GM18526 (cell line): ENCODE results near the gene MICAL3.

Experiments used
- POLR2A ChIP-seq: IDR thresholded peaks from 3 replicates; pipeline ENCODE4 v1.6.1; 2011; ENCODE audit not compliant: insufficient read length; ENCODE audit errors: extremely low read depth

MICAL3 gene

GRCh38 chr22:17884893-17885292 is 139.5 kb downstream of the MICAL3 start:
- TF ChIP-seq POLR2A: no peak

GRCh38 chr22:17884084-17884483 is 140.3 kb downstream of the MICAL3 start:
- no peak for TF ChIP-seq POLR2A

GRCh38 chr22:17883356-17883755 is 141.0 kb downstream of the MICAL3 start:
- TF ChIP-seq POLR2A: no peak

- TF ChIP-seq POLR2A: no peak
Observed at GRCh38 chr22:17882727-17883126, 141.6 kb downstream of the MICAL3 start.

- TF ChIP-seq POLR2A: no peak
Observed at GRCh38 chr22:17882162-17882561, 142.2 kb downstream of the MICAL3 start.

DNA sequence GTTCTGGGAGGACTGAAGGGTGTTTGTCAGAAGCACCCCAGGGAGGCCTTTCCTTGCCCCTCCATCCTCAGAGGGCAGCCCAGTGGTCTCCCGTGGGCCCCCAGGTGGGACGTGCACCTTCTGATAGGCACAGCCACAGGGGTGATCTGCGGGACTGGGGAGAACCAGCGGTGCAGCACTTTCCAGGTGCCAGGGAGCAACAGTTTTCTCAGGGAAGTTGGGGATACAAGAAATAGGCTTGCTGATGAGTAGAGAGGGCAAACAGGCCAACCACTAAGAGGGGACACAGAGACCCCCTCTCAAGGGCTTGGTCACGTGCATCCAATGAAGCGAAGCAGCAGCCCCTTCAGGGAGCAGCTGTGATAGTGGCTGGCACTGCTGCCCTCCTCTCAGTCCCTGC is 143.0 kb downstream of the MICAL3 start:
- no peak for TF ChIP-seq POLR2A

DNA sequence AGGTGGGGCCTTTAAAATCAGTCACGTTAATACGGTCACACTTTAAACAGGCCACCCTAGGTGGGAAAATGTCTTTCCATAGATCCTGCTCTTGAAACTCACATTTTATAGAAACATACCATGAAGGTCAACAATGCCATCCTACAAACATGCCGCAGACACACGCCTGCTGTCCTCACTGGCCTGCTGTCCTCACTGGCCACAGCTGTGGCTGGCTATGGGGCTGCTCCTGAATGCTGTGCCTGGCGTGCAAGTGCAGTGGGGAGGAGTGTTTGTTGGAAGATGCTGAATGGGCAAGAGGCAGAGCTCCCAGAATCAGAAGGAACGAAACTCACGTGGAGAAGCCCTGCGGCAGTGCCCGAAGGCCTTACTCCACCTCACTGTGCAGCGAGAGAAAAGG is 143.9 kb downstream of the MICAL3 start:
- TF ChIP-seq POLR2A: no peak

DNA sequence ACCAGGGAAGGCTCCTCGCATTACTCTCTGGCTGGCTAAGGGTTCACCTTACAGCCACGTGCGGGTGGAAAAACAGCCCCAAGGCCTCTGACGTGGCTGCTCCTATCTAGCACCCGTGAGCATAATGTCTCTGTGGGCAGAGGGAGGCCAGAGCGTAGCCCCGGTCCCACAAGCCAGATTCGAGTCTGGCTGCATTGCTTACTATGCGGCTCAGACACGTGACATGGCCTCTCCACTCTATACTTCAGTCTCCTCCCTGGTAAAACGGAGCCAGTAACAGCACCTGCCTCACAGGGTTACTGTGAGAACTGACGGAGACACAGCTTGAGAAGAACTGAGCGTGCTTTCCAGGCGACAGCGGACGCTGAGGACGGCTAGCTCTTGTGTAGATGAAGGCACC is 144.3 kb downstream of the MICAL3 start:
- no peak for TF ChIP-seq POLR2A

GRCh38 chr22:17878941-17879340 is 145.4 kb downstream of the MICAL3 start:
- no peak for TF ChIP-seq POLR2A

DNA sequence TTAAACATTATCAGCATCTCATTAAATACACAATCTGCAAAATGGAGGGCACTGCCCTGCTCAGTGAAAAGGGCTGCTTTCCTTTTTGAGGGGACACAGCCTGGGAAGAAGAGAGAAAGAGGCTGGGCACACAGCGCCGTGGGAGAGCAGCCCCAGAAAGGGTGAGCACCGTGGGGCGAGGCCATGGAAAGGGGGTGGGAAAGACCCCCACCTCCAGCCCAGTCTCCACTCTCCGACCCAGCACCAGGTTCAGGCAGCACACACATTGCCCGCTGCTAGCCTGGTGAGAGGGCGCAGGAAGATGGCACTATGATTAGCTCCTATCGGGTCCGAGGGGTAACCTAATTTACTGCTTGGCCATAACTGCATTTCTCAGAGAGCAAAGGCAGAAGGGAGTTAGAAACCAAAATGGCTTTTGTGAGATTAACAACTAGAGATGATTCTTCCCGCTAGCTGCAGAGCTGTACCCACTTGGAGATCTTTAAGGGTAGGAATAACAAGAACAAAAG is 146.1 kb downstream of the MICAL3 start:
- no peak for TF ChIP-seq POLR2A

- no peak for TF ChIP-seq POLR2A
Observed at GRCh38 chr22:17876306-17876831, 148.0 kb downstream of the MICAL3 start.

DNA sequence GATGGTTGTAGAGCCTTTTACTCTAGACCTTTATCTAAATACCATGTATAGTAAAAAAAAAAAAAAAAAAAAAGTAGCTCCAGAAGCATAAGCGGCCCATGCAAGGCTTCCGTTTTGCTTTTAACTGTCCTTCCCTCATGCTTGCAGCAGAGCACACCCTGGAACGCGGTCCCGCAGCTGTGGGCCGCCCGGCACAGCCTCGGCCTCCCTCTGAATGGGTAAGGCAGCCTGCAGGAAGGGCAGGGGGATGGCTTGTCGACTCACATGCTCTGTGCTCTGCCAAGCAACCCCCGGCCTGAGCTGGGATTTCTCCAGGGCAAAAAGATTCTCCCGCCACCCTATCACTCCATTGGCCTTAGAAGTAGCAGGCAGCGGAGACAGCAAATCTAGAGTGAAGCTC is 148.7 kb downstream of the MICAL3 start:
- TF ChIP-seq POLR2A: no peak

DNA sequence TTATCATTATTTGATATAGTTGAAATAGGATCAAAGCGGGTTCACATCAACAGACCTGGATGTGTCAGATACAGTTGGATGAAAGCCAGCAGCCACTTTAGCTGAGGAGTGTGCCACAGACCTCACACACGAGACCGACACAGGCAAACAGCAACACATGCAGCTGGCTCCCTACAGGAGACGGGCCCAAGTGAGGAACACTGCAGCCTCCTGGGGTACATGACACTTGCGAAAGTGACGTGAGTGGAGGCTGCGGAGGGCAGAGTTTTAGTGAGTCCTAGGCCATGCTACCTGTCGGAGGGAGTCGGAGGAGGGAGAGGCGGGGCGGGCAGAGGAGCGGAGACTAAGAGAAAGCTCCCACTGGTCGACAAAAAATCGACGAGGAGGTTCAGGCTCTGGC is 149.2 kb downstream of the MICAL3 start:
- no peak for TF ChIP-seq POLR2A

DNA sequence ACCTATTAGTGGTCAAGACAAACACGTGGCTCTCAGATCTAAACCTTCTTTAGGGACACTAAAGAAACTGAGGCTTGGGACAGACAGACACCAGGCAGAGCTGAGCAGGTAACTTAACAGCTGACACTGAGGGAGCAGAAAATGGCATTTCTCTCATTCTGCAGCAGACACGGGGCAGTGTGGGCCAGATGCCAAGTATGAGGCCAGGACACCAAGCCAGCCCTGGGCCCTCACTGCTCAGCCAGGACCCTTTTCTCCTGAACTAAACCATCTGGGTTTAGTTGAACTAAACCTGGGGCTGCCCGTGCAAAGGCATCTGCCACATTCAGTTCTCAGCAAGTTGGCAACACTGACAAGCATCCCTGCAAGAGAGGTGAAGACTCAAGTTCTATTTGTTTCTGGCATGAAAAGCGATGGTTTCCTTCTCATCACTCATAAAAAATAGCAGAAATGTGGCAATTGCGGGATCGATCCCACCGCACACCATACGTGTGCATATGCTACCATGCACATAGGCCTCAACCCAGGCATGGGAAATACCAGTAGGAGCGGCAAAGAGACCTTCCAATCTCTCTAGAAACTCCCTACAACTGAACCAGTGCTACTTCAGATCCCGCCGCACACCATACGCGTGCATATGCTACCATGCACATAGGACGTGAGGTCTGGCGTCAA is 150.0 kb downstream of the MICAL3 start:
- TF ChIP-seq POLR2A: no peak

DNA sequence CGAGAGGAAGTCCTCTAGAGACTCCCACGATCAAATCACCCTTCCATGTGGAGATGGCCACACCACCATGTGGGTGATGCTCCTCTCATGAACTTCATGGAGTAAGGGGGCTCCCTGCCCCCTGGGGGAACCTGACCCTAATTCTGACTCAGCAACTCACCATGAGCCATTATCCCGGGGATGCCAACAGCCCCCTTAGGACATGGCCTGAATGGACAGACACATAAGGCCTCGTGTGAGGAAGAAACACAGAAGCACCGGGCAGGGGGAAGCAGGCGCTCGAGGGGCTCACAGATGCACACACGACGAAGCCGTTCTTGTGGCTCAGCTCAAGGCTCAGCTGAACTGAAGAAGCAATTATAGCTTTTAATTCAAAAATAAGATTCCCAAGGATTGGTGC is 150.6 kb downstream of the MICAL3 start:
- no peak for TF ChIP-seq POLR2A

- no peak for TF ChIP-seq POLR2A
Observed at GRCh38 chr22:17873116-17873515, 151.2 kb downstream of the MICAL3 start.

GRCh38 chr22:17872471-17872870 is 151.9 kb downstream of the MICAL3 start:
- no peak for TF ChIP-seq POLR2A
